ENCODE measurements around the gene TYK2.

DNA sequence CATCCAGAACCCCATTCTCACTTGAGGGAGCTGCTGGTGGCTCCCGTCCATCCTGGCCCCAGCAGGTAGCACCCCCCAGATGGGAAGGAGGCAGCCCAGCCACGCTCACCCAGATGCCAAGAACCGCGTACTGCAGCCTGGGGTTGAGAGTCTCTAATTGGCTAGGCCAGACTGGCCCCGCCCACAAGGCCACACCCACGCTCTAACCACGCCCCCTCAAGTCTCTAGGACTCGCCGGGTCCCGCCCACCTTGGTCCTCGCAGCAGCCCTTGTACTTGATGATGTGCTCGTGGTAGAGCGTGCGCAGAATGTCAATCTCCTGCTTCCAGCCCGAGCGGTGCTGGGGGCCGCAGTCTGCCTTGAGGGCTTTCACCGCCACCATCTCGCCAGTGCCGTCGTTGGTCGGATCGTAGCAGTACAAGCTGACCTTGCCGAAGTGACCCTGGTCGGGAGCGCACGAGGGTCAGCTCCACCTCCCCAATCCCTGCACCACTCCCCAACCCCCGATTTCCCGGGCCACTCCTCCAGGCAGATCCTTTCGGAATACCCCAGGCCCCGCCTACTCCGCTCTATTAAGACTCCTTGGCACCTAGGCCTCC, 26.5 kb downstream of the TYK2 start:
- TF ChIP-seq POLR2A (IDR thresholded peaks at IDR 0.05; ENCODE audit: low read depth, low read length) (no peak), POLR2AphosphoS5 (IDR thresholded peaks at IDR 0.05; ENCODE audit: low read depth, low read length) (no peak), TAF1 (IDR thresholded peaks at IDR 0.05; ENCODE audit: low read depth, low read length) (no peak), PAX5 (IDR thresholded peaks at IDR 0.05; ENCODE audit: insufficient read depth, low read length, severe bottlenecking) (no peak), POU2F2 (IDR thresholded peaks at IDR 0.05; ENCODE audit: low read depth, low read length) (no peak), SPI1 (IDR thresholded peaks at IDR 0.05; ENCODE audit: low read depth, low read length) (no peak)

Measured in GM12891 (cell line).